A673 (cell line): Measurements from ENCODE around the gene TACC3. TPM values are rescaled to one million over a fixed set of nuclear protein-coding genes. Genes with fewer than 3 reads are reported as not detected.

Experiments
- BruUV-seq: library from RNA; stranded (reverse); fragments of 400-500 nt; replicated peaks from 2 replicates; lab custom pipeline; 2021; lab: Mats Ljungman, UMichigan
- CTCF ChIA-PET: fragments of 300-600 bp; sonication (Branson Sonifier 250); formaldehyde crosslinking; loops from one replicate; lab custom pipeline; 2022; ENCODE audit warnings: antibody characterized with exemption; lab: Charles Lee
- POLR2A ChIA-PET: fragments of 300-600 bp; sonication (Branson Sonifier 250); formaldehyde crosslinking; loops from one replicate; lab custom pipeline; 2022; ENCODE audit warnings: antibody characterized with exemption; ENCODE audit not compliant: low non-redundant PET; lab: Charles Lee
- DNase-seq: peaks from one replicate; pipeline ENCODE4 v3.0.0-alpha.2; 2015; ENCODE audit warnings: low spot score
- H3K27ac ChIP-seq: fragments of 200-600 bp; sonication (generic); 2 replicates; pipeline ENCODE4 v1.5.1; 2016; ENCODE audit warnings: mixed run types, low read depth, mild to moderate bottlenecking, mixed read lengths, antibody characterized with exemption, low read length; ENCODE audit not compliant: poor library complexity, severe bottlenecking
- H3K27me3 ChIP-seq: fragments of 200-600 bp; sonication (generic); replicated peaks from 2 replicates; pipeline ENCODE4 v1.6.1; 2017; ENCODE audit warnings: mixed run types, low read depth, mild to moderate bottlenecking, mixed read lengths, antibody characterized with exemption, low read length; ENCODE audit not compliant: insufficient read depth, poor library complexity
- H3K36me3 ChIP-seq: fragments of 200-600 bp; sonication (generic); 2 replicates; pipeline ENCODE4 v1.6.1; 2016; ENCODE audit warnings: mixed run types, mild to moderate bottlenecking, mixed read lengths, antibody characterized with exemption, low read length; ENCODE audit not compliant: insufficient read depth, poor library complexity, severe bottlenecking
- H3K4me1 ChIP-seq: fragments of 200-600 bp; sonication (generic); 2 replicates; pipeline ENCODE4 v1.6.1; 2017; ENCODE audit warnings: mixed run types, mild to moderate bottlenecking, mixed read lengths, antibody characterized with exemption, low read length; ENCODE audit not compliant: insufficient read depth, poor library complexity, severe bottlenecking
- H3K4me3 ChIP-seq: fragments of 200-600 bp; sonication (generic); 2 replicates; pipeline ENCODE4 v1.5.1; 2016; ENCODE audit warnings: low read depth, mixed run types, mild to moderate bottlenecking, mixed read lengths, low read length; ENCODE audit not compliant: poor library complexity, severe bottlenecking
- H3K9me3 ChIP-seq: fragments of 200-600 bp; sonication (generic); 2 replicates; pipeline ENCODE4 v1.6.1; 2016; ENCODE audit warnings: mixed run types, low read depth, mild to moderate bottlenecking, mixed read lengths, antibody characterized with exemption, low read length; ENCODE audit not compliant: poor library complexity, severe bottlenecking
- CTCF ChIP-seq: fragments of 300-800, 200-600 bp; sonication (generic); conservative IDR thresholded peaks from 2 replicates; pipeline ENCODE4 v1.5.1; 2017; ENCODE audit warnings: low read depth, mild to moderate bottlenecking, antibody characterized with exemption, low read length, moderate library complexity, mixed read lengths
- EZH2 ChIP-seq: fragments of 200-600 bp; sonication (generic); IDR thresholded peaks from 2 replicates; pipeline ENCODE4 v1.6.1; 2017; ENCODE audit warnings: borderline replicate concordance, low read depth, mild to moderate bottlenecking, mixed read lengths, antibody characterized with exemption, low read length; ENCODE audit not compliant: poor library complexity, severe bottlenecking
- intact Hi-C: fragments of 100-400 bp; cut with micrococcal nuclease; formaldehyde crosslinking; loops from one replicate; pipeline ENCODE4 v1.10.0; 2022; ENCODE audit not compliant: unreplicated experiment
- total RNA-seq: library from RNA; stranded (reverse); gene quantifications from 2 replicates; pipeline ENCODE4 v1.2.3, GENCODE V29; 2021

The TACC3 gene
- total RNA-seq, 1 experiment from 2014 or later, result 246 TPM

- CTCF ChIA-PET, result no interaction called here
These were observed 33.0 kb downstream of the TACC3 start for GRCh38 chr4:1754336-1754735.

GRCh38 chr4:1755297-1755696, 34.0 kb downstream of the TACC3 start:
- Histone ChIP-seq H3K4me1 (no peaks in the 10 kb centered on the region), H3K36me3 (no peaks in the 10 kb centered on the region), H3K27ac (no peak overlapping the region), H3K4me3 (no peak overlapping the region), H3K9me3 (no peaks in the 10 kb centered on the region), H3K27me3 (no peaks in the 10 kb centered on the region)
- ChIA-PET POLR2A (no interaction called here), CTCF (interaction anchor here (0.6 kb wide), 1 partner anchor 82 kb away, joined by 6 read pairs; no protein-coding TSS in a partner anchor)
- TF ChIP-seq EZH2 (no peak), CTCF (no peak)
- intact Hi-C loops, result no loop called here
- no TSS peak for BruUV-seq
- DNase-seq, result no peak

More at GRCh38 chr4:1754336-1754735, 33.0 kb downstream of the TACC3 start:
- intact Hi-C loops, result no loop called here
- H3K27me3 ChIP-seq, result no peaks in the 10 kb centered on the region
- no peaks in the 10 kb centered on the region for H3K4me1 ChIP-seq
- no peaks in the 10 kb centered on the region for H3K9me3 ChIP-seq
- no peak overlapping the region for H3K27ac ChIP-seq
- H3K36me3 ChIP-seq, result no peaks in the 10 kb centered on the region
- TF ChIP-seq EZH2 (no peak), CTCF (no peak)
- no peak for DNase-seq
- no peak overlapping the region for H3K4me3 ChIP-seq
- no TSS peak for BruUV-seq
- POLR2A ChIA-PET, result no interaction called here

GRCh38 chr4:1756079-1756478, 34.8 kb downstream of the TACC3 start:
- CTCF ChIA-PET, result no interaction called here
- Histone ChIP-seq H3K27ac (no peak overlapping the region), H3K4me3 (no peak overlapping the region), H3K27me3 (no peaks in the 10 kb centered on the region), H3K36me3 (no peaks in the 10 kb centered on the region), H3K9me3 (no peaks in the 10 kb centered on the region), H3K4me1 (no peaks in the 10 kb centered on the region)
- BruUV-seq, result no TSS peak
- POLR2A ChIA-PET, result no interaction called here
- no peak for TF ChIP-seq EZH2
- no peak for TF ChIP-seq CTCF
- intact Hi-C loops, result no loop called here
- no peak for DNase-seq
